SU-DHL-6 (cell line): ENCODE data around the gene CEACAM1.

Experiments
- H2AFZ ChIP-seq: fragments of 200-600 bp; sonication (generic); 2 replicates; pipeline ENCODE4 v1.6.1; 2014; ENCODE audit warnings: low read depth, mild to moderate bottlenecking, moderate library complexity, mixed read lengths, antibody characterized with exemption, low read length; ENCODE audit not compliant: severe bottlenecking
- H3F3A ChIP-seq: fragments of 200-600 bp; shearing (Covaris generic); 2 replicates; pipeline ENCODE4 v1.6.0; 2016; ENCODE audit warnings: antibody characterized with exemption, mild to moderate bottlenecking; ENCODE audit not compliant: insufficient read depth
- H3K27ac ChIP-seq: fragments of 200-600 bp; sonication (generic); 2 replicates; pipeline ENCODE4 v1.5.1; 2016; ENCODE audit warnings: low read depth, mild to moderate bottlenecking, low read length, moderate library complexity, mixed read lengths
- H3K27me3 ChIP-seq: fragments of 200-600 bp; sonication (generic), shearing (Covaris generic); 2 replicates; pipeline ENCODE4 v1.6.0; 2014; ENCODE audit warnings: mild to moderate bottlenecking, low read length
- H3K36me3 ChIP-seq: fragments of 200-600 bp; sonication (generic); 2 replicates; pipeline ENCODE4 v1.6.1; 2014; ENCODE audit warnings: mild to moderate bottlenecking, low read length, mixed read lengths
- H3K4me2 ChIP-seq: fragments of 300-600, 200-600 bp; shearing (Covaris generic), sonication (generic); 2 replicates; pipeline ENCODE4 v1.6.0; 2014; ENCODE audit warnings: low read length, low read depth, mild to moderate bottlenecking; ENCODE audit not compliant: poor library complexity, severe bottlenecking
- H3K4me3 ChIP-seq: fragments of 200-600 bp; sonication (generic); 2 replicates; pipeline ENCODE4 v1.5.1; 2014; ENCODE audit warnings: antibody characterized with exemption, low read length, mild to moderate bottlenecking, mixed read lengths; ENCODE audit not compliant: insufficient read depth, poor library complexity, severe bottlenecking
- H3K79me2 ChIP-seq: fragments of 200-600 bp; sonication (generic); 2 replicates; pipeline ENCODE4 v1.6.1; 2014; ENCODE audit warnings: mild to moderate bottlenecking, low read length, moderate library complexity; ENCODE audit not compliant: insufficient read depth
- H3K9ac ChIP-seq: fragments of 200-600 bp; sonication (generic); 2 replicates; pipeline ENCODE4 v1.7.0; 2014; ENCODE audit warnings: mild to moderate bottlenecking, low read length
- H3K9me2 ChIP-seq: fragments of 200-600 bp; sonication (generic); replicated peaks from 2 replicates; pipeline ENCODE4 v1.6.1; 2014; ENCODE audit warnings: low read length; ENCODE audit not compliant: insufficient read depth
- H3K9me3 ChIP-seq: fragments of 200-600 bp; sonication (generic); 2 replicates; pipeline ENCODE4 v1.6.1; 2014; ENCODE audit warnings: low read length, mixed read lengths; ENCODE audit not compliant: insufficient read depth
- H4K20me1 ChIP-seq: fragments of 200-600 bp; sonication (generic); 2 replicates; pipeline ENCODE4 v1.6.1; 2014; ENCODE audit warnings: low read depth, mild to moderate bottlenecking, antibody characterized with exemption, low read length, moderate library complexity, mixed read lengths
- EZH2phosphoT487 ChIP-seq: fragments of 200-600 bp; sonication (generic), shearing (Covaris generic); conservative IDR thresholded peaks from 2 replicates; pipeline ENCODE4 v1.6.1; 2018; ENCODE audit warnings: mild to moderate bottlenecking, antibody characterized with exemption, low read length, moderate library complexity, mixed read lengths
- TF ChIP-seq, protein P1 (sequence below): fragments of 200-600 bp; sonication (generic); IDR thresholded peaks from one replicate; pipeline ENCODE4 v1.5.1; 2017; ENCODE audit warnings: antibody characterized with exemption, mild to moderate bottlenecking, low read length, moderate library complexity; ENCODE audit not compliant: insufficient read depth, poor library complexity, severe bottlenecking

The CEACAM1 gene

DNA sequence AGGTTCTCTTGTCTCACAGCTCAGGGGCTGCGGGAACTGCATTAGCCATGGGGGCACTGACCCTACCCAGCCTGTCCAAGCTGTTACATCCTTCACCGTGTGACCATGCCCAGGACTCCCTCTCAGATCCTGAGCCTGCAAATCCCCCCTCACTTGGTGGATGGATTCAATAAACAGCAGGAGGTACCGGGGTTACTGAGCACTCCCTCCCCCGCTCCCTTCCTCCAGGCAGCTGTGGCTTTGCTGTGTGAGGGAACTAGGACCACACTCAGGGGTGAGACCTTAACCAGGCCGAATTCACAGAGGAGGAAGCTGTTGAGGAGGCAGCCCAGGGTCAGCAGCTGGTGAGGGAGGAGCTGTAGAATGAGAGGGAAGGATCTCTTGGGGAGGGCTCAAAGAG, 27.0 kb upstream of the CEACAM1 start:
- TF ChIP-seq, protein P1, sequence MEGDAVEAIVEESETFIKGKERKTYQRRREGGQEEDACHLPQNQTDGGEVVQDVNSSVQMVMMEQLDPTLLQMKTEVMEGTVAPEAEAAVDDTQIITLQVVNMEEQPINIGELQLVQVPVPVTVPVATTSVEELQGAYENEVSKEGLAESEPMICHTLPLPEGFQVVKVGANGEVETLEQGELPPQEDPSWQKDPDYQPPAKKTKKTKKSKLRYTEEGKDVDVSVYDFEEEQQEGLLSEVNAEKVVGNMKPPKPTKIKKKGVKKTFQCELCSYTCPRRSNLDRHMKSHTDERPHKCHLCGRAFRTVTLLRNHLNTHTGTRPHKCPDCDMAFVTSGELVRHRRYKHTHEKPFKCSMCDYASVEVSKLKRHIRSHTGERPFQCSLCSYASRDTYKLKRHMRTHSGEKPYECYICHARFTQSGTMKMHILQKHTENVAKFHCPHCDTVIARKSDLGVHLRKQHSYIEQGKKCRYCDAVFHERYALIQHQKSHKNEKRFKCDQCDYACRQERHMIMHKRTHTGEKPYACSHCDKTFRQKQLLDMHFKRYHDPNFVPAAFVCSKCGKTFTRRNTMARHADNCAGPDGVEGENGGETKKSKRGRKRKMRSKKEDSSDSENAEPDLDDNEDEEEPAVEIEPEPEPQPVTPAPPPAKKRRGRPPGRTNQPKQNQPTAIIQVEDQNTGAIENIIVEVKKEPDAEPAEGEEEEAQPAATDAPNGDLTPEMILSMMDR, result no peak
- no peaks in the 10 kb centered on the region for H3K36me3 ChIP-seq
- no peak overlapping the region for H3K9ac ChIP-seq
- H3K79me2 ChIP-seq, result no peaks in the 10 kb centered on the region
- H3K9me3 ChIP-seq, result no peaks in the 10 kb centered on the region
- H3K4me2 ChIP-seq, result no peak overlapping the region
- no peaks in the 10 kb centered on the region for H3F3A ChIP-seq
- H4K20me1 ChIP-seq, result no peaks in the 10 kb centered on the region
- no peak overlapping the region for H3K27ac ChIP-seq
- H3K4me3 ChIP-seq, result no peak overlapping the region
- no peak overlapping the region for H2AFZ ChIP-seq
- no peaks in the 10 kb centered on the region for H3K27me3 ChIP-seq
- no peaks in the 10 kb centered on the region for H3K9me2 ChIP-seq

DNA sequence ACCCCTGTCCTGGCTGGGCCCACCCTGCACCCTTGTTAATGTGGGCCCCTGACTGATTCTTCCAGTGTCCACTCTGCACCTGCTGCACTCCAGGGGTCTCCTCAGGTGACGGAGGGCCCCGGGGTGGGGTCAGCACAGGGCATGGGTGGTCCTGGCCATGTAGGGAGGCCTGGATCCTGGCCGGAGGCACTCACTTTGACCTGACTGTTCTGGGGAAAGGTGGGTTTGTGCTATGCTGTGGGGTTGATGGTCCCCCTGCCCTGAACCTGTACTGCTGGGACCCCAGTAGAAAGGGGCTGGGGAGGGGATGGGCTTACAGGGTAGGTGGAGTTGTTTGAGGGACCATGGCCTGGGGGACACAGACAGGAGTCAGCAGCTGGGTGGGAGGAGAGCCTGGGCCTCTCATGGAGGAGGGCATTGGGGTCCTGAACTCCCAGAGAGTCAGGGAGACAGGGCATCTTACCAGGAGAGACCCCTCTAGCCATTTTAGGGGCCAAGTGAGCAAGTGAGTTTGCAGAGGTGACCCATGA, 25.8 kb upstream of the CEACAM1 start:
- H2AFZ ChIP-seq, result no peak overlapping the region
- no peaks in the 10 kb centered on the region for H3K36me3 ChIP-seq
- H3K27me3 ChIP-seq, result no peaks in the 10 kb centered on the region
- no peak overlapping the region for H3K9ac ChIP-seq
- TF ChIP-seq, protein P1, result no peak
- TF ChIP-seq EZH2phosphoT487, result no peak
- no peak overlapping the region for H3K4me2 ChIP-seq
- H3K79me2 ChIP-seq, result no peaks in the 10 kb centered on the region
- no peaks in the 10 kb centered on the region for H3F3A ChIP-seq
- no peaks in the 10 kb centered on the region for H3K9me2 ChIP-seq
- H4K20me1 ChIP-seq, result no peaks in the 10 kb centered on the region
- no peaks in the 10 kb centered on the region for H3K9me3 ChIP-seq
- no peak overlapping the region for H3K4me3 ChIP-seq
- no peak overlapping the region for H3K27ac ChIP-seq

DNA sequence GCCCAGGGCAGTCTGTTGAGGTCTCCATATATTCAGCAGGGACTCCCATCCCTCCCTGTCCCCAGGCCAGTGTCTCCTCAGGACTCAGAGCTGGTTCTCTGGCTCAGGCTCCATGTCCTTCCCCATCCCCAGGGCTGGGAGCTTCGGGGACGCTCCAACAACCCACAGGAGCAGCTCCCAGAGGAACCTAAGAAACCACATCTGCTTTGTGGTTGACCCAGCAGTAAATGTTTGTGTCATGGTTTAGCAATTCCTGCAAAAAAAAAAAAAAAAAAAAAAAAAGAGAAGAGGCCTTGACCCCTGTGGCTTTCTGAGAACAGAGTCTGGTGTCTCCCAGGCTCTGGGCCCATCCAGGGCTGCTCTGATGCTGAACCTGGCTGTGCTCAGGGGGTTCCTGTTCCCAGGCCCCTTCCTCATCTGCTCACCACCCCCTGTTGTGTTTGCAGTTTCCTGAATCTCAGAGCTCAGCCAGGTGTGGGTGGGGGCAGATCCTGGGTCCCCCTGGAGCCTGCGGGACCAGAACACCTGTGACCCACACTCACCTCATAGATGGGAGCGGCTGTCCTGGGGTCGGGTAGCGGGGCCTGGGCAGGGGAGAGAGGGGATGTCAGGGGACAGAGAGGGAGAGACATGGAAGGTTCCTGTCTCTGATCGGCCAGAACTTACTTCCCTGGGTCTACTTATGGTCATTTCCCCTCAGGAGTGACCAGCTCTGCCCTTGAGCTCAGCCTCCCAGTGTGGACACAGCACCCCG, 25.2 kb upstream of the CEACAM1 start:
- H3K27ac ChIP-seq, result no peak overlapping the region
- no peaks in the 10 kb centered on the region for H4K20me1 ChIP-seq
- no peak overlapping the region for H3K9ac ChIP-seq
- no peaks in the 10 kb centered on the region for H3K9me2 ChIP-seq
- H3K4me3 ChIP-seq, result no peak overlapping the region
- H3K9me3 ChIP-seq, result no peaks in the 10 kb centered on the region
- no peak overlapping the region for H2AFZ ChIP-seq
- no peaks in the 10 kb centered on the region for H3K27me3 ChIP-seq
- no peaks in the 10 kb centered on the region for H3K36me3 ChIP-seq
- no peaks in the 10 kb centered on the region for H3F3A ChIP-seq
- H3K79me2 ChIP-seq, result no peaks in the 10 kb centered on the region
- TF ChIP-seq EZH2phosphoT487, result no peak
- TF ChIP-seq, protein P1, result no peak
- H3K4me2 ChIP-seq, result no peak overlapping the region
